ENCODE data around the gene CENPN. TPM values are rescaled to one million over a fixed set of nuclear protein-coding genes. Genes with fewer than 3 reads are reported as not detected.
A peak's percentile ranks its signal among the peaks of the same experiment; 100 is the strongest.

The CENPN gene
- total and polyA plus RNA-seq, 2 of the 13 experiments (the other 11 are each of a cell fraction or from before 2014, with no cell fraction given) = 29.7 to 129 TPM

- TF ChIP-seq BRF2 (CRISPR knock-in tag; IDR thresholded peaks at IDR 0.05) (no peak), ZNF10 (CRISPR knock-in tag; IDR thresholded peaks at IDR 0.05; ENCODE audit: borderline replicate concordance, low read depth) (no peak), ARID3A (IDR thresholded peaks at IDR 0.05; ENCODE audit: low read depth, low read length) (peak; percentile 49; the same call in 1 of the 2 replicates), ZNF660 (CRISPR knock-in tag; IDR thresholded peaks at IDR 0.05; ENCODE audit: borderline replicate concordance, low read depth) (no peak), CENPT (CRISPR knock-in tag; IDR thresholded peaks at IDR 0.05; ENCODE audit: low read depth) (no peak), ATF4 (CRISPR knock-in tag; IDR thresholded peaks at IDR 0.05) (no peak), MIXL1 (CRISPR knock-in tag; IDR thresholded peaks at IDR 0.05) (0 out of 2 replicates have a peak, but pooled peaks have one; percentile 22), SP140L (CRISPR knock-in tag; IDR thresholded peaks at IDR 0.05; ENCODE audit: borderline replicate concordance) (0 out of 2 replicates have a peak, but pooled peaks have one; percentile 52), ATF6 (CRISPR knock-in tag; conservative IDR thresholded peaks at IDR 0.05) (no peak), ZC3H4 (CRISPR knock-in tag; IDR thresholded peaks at IDR 0.05; ENCODE audit: borderline replicate concordance) (no peak), ZNF276 (CRISPR knock-in tag; IDR thresholded peaks at IDR 0.05; ENCODE audit: low read depth) (no peak), IKZF5 (CRISPR knock-in tag; IDR thresholded peaks at IDR 0.05) (no peak), ZNF367 (CRISPR knock-in tag; IDR thresholded peaks at IDR 0.05; ENCODE audit: borderline replicate concordance) (no peak), ZNF670 (CRISPR knock-in tag; IDR thresholded peaks at IDR 0.05; ENCODE audit: borderline replicate concordance) (0 out of 2 replicates have a peak, but pooled peaks have one; percentile 17), SETDB1 (CRISPR knock-in tag; IDR thresholded peaks at IDR 0.05; ENCODE audit: borderline replicate concordance) (no peak), TERF1 (CRISPR knock-in tag; IDR thresholded peaks at IDR 0.05) (no peak), GATA4 (IDR thresholded peaks at IDR 0.05; ENCODE audit: borderline replicate concordance, low read depth) (no peak)
These were observed 32.2 kb upstream of the CENPN start (continued) for GRCh38 chr16:80974649-80975376.

Data from HepG2 (cell line).